Occipital lobe (tissue), 2 donors: Measurements from ENCODE around the gene COLGALT1. TPM values are rescaled to one million over a fixed set of nuclear protein-coding genes. Genes with fewer than 3 reads are reported as not detected.
"Not testable (repeated sequence)": the region's sequence is repeated elsewhere in the genome, so short reads cannot be mapped to it uniquely, and the experiment has no call there.

Source experiments
- DNase-seq: peaks from one replicate; lab custom pipeline; 2025; lab: John Stamatoyannopoulos, UW
- total RNA-seq: library from RNA; depleted of rRNA; stranded (reverse); fragments of >200 nt; gene quantifications from one replicate; pipeline ENCODE4 v1.2.3, GENCODE V29; 2014

COLGALT1 gene
- total RNA-seq, 1 donor from 2014 or later, result 20.7 TPM

DNA sequence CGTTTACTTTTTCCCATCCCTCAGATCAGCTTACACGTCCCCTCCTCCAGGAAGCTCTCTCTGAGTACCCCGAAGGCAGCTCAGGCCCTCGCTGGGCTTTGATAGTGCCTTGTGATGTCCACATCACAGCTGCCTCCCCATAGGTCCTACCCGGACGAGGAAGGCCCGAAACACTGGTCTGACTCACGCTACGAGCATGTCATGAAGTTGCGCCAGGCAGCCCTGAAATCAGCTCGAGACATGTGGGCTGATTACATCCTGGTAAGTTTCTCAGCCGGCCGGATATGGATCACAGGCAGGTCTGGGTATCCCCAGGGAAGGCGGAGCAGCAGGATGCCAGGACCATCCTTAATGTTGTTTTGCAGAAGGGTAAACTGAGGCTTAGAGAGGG, 4.8 kb downstream of the COLGALT1 start:
- DNase-seq, result no peak

GRCh38 chr19:17562097-17562496, 6.6 kb downstream of the COLGALT1 start:
- DNase-seq, result no peak

GRCh38 chr19:17562561-17562960, 7.1 kb downstream of the COLGALT1 start:
- DNase-seq, result no peak

GRCh38 chr19:17564781-17565180, 9.3 kb downstream of the COLGALT1 start:
- no peak for DNase-seq

DNA sequence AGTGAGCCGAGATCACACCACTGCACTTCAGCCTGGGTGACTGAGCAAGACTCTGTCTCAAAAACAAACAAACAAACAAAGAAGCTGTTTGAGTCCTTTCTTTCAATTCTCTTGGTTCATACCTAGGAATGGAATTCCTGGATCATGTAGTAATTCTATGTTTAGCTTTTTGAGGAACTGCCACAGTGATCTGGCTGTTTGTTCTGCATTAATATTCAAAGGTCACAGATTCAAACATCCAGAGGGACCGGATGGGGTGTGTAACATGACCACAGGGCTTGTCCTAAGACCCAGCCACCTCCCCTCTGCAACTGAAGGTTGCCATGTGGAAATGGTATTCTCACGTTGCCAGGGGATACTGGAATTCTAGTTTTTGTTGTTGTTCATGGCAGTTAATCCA, 10.2 kb downstream of the COLGALT1 start:
- DNase-seq, result no peak

GRCh38 chr19:17567940-17568339, 12.5 kb downstream of the COLGALT1 start:
- DNase-seq, result no peak

DNA sequence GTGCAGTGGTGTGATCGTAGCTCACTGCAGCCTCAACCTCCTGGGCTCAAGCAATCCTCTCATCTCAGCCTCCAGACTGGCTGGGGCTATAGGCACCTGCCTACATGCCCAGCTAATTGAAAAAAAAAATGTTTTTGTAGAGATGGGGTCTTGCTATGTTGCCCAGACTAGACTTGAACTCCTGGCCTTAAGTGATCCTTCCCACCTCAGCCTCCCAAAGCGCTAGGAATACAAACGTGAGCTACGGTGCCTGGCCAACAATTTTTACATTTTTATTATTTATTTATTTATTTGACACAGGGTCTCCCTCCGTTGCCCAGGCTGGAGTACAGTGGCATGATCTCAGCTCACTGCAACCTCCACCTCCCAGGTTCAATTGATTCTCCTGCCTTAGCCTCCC, 14.8 kb downstream of the COLGALT1 start:
- not testable (repeated sequence) for DNase-seq

- no peak for DNase-seq
Observed at GRCh38 chr19:17570791-17571190, 15.3 kb downstream of the COLGALT1 start.

- no peak for DNase-seq
Observed at GRCh38 chr19:17572638-17573037, 17.2 kb downstream of the COLGALT1 start.

GRCh38 chr19:17575871-17576757, 20.7 kb downstream of the COLGALT1 start:
- no peak for DNase-seq

- DNase-seq, result no peak
Observed at GRCh38 chr19:17576758-17577456, 21.5 kb downstream of the COLGALT1 start.

GRCh38 chr19:17577457-17578097, 22.1 kb downstream of the COLGALT1 start:
- DNase-seq, result no peak

- no peak for DNase-seq
Observed at GRCh38 chr19:17579661-17580244, 24.3 kb downstream of the COLGALT1 start.

- no peak for DNase-seq
Observed at GRCh38 chr19:17580470-17581144, 25.2 kb downstream of the COLGALT1 start.

- no peak for DNase-seq
Observed at GRCh38 chr19:17581211-17581874, 25.9 kb downstream of the COLGALT1 start.

- no peak for DNase-seq
Observed at GRCh38 chr19:17582613-17583012, 27.2 kb downstream of the COLGALT1 start.

DNA sequence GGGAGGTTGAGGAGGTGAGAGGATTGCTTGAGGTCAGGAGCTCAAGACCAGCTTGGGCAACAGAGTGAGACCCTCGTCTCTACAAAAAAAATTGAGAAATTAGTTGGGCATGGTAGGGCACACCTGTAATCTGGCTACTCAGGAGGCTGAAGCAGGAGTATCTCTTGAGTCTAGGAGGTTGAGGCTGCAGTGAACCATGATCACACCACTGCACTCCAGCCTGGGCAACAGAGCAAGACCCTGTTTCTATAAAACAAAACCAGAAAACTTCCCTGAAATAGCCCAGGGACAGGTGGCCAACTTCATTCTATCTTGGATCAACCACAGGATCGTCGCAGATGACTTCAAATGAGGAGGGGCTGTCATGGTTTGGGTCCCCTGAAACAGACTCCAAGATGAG, 28.7 kb downstream of the COLGALT1 start:
- no peak for DNase-seq

GRCh38 chr19:17585395-17585794, 29.9 kb downstream of the COLGALT1 start:
- not testable (repeated sequence) for DNase-seq

GRCh38 chr19:17590866-17591265, 35.4 kb downstream of the COLGALT1 start:
- DNase-seq, result no peak

GRCh38 chr19:17594296-17594695, 38.8 kb downstream of the COLGALT1 start:
- DNase-seq, result not testable (repeated sequence)

GRCh38 chr19:17598063-17598462, 42.6 kb downstream of the COLGALT1 start:
- not testable (repeated sequence) for DNase-seq
